Esophagus squamous epithelium (tissue), 4 donors: ENCODE results near the gene PLEKHA7.

Source experiments
- CTCF ChIP-seq, 6 experiments: fragments of 450-650 bp in 4 of 6; fragments of 200-600 bp in 2 of 6; sonication (generic) in 2 of 6; IDR thresholded peaks; one replicate each; pipeline ENCODE4 v1.5.1; 2016 to 2019; ENCODE audit warnings: antibody characterized with exemption in 6 of 6, mild to moderate bottlenecking in 4 of 6, moderate library complexity in 4 of 6
- POLR2A ChIP-seq, 4 donors: fragments of 450-650 bp; IDR thresholded peaks; one replicate each; pipeline ENCODE4 v1.6.1; 2017; ENCODE audit warnings: antibody characterized with exemption in 4 of 4, mild to moderate bottlenecking in 4 of 4, moderate library complexity in 3 of 4

- TF ChIP-seq CTCF (IDR thresholded peaks at IDR 0.05) (no peak), POLR2A (IDR thresholded peaks at IDR 0.05) (no peak)
These were observed 216.4 kb downstream of the PLEKHA7 start for GRCh38 chr11:16797776-16798175.
